ENCODE results near the gene PPP6R3. TPM values are rescaled to one million over a fixed set of nuclear protein-coding genes. Genes with fewer than 3 reads are reported as not detected.

Gene PPP6R3
- total RNA-seq, 1 donor from 2014 or later = 86.6 TPM

DNA sequence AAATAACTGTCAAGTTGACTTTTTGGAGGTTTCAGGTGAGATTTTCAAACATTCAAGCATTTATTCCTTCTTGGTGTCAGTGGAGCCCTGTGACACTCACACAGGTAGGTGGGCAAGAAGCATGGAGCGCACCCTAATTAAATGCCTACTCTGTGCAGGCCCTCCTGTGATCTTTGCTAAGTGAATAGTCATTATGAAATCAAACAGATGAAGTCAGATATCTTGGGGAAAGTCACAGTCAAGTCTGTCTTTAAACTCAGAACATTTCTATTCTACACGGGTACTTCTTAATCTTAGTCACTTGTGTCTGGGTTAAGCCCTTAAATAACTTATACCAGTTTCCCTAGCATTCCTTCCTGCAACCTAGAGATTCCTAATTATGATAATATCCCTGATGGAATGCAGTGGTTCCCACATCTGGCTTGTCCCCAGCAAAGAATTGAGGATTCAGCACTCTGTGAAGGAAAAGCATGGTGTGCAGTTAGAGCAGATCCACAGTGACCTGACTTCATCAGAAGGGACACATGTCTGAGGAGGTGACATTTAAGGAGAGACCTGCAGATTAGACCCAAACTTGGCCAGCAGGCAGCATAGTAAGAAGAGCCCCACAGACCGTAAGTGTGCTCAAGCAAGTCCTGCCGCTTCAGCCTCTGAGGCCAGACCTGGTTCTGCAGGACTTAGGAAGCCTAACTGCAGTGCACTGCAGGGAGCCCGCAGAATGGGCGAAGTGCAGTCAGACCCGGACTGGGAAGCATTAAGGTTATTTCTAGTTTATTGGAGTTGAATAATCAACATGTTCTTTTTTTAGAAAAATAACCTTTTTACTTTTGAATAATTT lies 138.5 kb downstream of the PPP6R3 start:
- no peak overlapping the region for H3K27ac Mint-ChIP-seq (ENCODE audit: unreplicated experiment)
- TF ChIP-seq, protein P1, sequence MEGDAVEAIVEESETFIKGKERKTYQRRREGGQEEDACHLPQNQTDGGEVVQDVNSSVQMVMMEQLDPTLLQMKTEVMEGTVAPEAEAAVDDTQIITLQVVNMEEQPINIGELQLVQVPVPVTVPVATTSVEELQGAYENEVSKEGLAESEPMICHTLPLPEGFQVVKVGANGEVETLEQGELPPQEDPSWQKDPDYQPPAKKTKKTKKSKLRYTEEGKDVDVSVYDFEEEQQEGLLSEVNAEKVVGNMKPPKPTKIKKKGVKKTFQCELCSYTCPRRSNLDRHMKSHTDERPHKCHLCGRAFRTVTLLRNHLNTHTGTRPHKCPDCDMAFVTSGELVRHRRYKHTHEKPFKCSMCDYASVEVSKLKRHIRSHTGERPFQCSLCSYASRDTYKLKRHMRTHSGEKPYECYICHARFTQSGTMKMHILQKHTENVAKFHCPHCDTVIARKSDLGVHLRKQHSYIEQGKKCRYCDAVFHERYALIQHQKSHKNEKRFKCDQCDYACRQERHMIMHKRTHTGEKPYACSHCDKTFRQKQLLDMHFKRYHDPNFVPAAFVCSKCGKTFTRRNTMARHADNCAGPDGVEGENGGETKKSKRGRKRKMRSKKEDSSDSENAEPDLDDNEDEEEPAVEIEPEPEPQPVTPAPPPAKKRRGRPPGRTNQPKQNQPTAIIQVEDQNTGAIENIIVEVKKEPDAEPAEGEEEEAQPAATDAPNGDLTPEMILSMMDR (IDR thresholded peaks at IDR 0.05) = no peak
- DNase-seq (ENCODE audit: extremely low spot score, unreplicated experiment) = no peak
- no peak overlapping the region for H3K4me3 Mint-ChIP-seq (ENCODE audit: unreplicated experiment)
- H3K27me3 Mint-ChIP-seq (ENCODE audit: unreplicated experiment) = no peaks in the 10 kb centered on the region
- peaks cover 4% of the 10 kb centered on the region for H3K4me1 Mint-ChIP-seq (ENCODE audit: unreplicated experiment)
- peaks cover 78% of the 10 kb centered on the region for H3K36me3 Mint-ChIP-seq (ENCODE audit: unreplicated experiment)
- no peaks in the 10 kb centered on the region for H3K9me3 Mint-ChIP-seq (ENCODE audit: unreplicated experiment)

GRCh38 chr11:68601147-68601546 lies 140.6 kb downstream of the PPP6R3 start:
- Mint-ChIP-seq H3K36me3 (ENCODE audit: unreplicated experiment) (peaks cover 83% of the 10 kb centered on the region), H3K4me3 (ENCODE audit: unreplicated experiment) (no peak overlapping the region), H3K9me3 (ENCODE audit: unreplicated experiment) (no peaks in the 10 kb centered on the region), H3K27ac (ENCODE audit: unreplicated experiment) (no peak overlapping the region), H3K27me3 (ENCODE audit: unreplicated experiment) (no peaks in the 10 kb centered on the region), H3K4me1 (ENCODE audit: unreplicated experiment) (peaks cover 4% of the 10 kb centered on the region)
- TF ChIP-seq, protein P1 (IDR thresholded peaks at IDR 0.05) = no peak
- no peak for DNase-seq (ENCODE audit: extremely low spot score, unreplicated experiment)

- H3K27ac Mint-ChIP-seq (ENCODE audit: unreplicated experiment) = peak overlapping the region; percentile 27
- no peaks in the 10 kb centered on the region for H3K9me3 Mint-ChIP-seq (ENCODE audit: unreplicated experiment)
- peaks cover 61% of the 10 kb centered on the region for H3K36me3 Mint-ChIP-seq (ENCODE audit: unreplicated experiment)
- H3K4me3 Mint-ChIP-seq (ENCODE audit: unreplicated experiment) = no peak overlapping the region
- no peaks in the 10 kb centered on the region for H3K27me3 Mint-ChIP-seq (ENCODE audit: unreplicated experiment)
- no peaks in the 10 kb centered on the region for H3K4me1 Mint-ChIP-seq (ENCODE audit: unreplicated experiment)
- DNase-seq (ENCODE audit: extremely low spot score, unreplicated experiment) = peak; percentile 80
- TF ChIP-seq, protein P1 (IDR thresholded peaks at IDR 0.05) = no peak
Observed at GRCh38 chr11:68609761-68610160, 149.2 kb downstream of the PPP6R3 start.

GRCh38 chr11:68610452-68611116 lies 150.0 kb downstream of the PPP6R3 start:
- TF ChIP-seq, protein P1 (IDR thresholded peaks at IDR 0.05) = peak; percentile 40
- H3K4me3 Mint-ChIP-seq (ENCODE audit: unreplicated experiment) = no peak overlapping the region
- H3K27ac Mint-ChIP-seq (ENCODE audit: unreplicated experiment) = peak overlapping the region; percentile 27
- peaks cover 61% of the 10 kb centered on the region for H3K36me3 Mint-ChIP-seq (ENCODE audit: unreplicated experiment)
- H3K4me1 Mint-ChIP-seq (ENCODE audit: unreplicated experiment) = no peaks in the 10 kb centered on the region
- peak; percentile 38 for DNase-seq (ENCODE audit: extremely low spot score, unreplicated experiment)
- H3K9me3 Mint-ChIP-seq (ENCODE audit: unreplicated experiment) = no peaks in the 10 kb centered on the region
- no peaks in the 10 kb centered on the region for H3K27me3 Mint-ChIP-seq (ENCODE audit: unreplicated experiment)

DNA sequence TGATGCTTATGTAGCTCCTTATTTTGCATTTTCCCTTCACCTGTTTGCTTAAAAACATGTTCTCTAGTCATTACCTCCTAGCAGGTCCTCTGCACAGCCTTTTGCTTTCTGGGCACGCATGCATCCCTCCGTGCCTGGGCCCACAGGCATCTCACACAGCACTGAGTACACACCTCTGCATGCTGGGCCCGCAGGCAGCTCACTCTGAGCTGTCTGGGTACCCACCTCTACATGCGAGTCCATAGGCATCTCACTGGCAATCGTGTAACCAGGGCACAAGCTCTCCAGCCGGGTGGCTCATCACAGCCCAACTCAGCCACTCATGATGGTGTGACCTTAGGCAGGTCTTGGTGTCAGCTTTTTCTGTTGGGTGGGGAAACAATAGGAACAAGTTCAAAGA lies 155.1 kb downstream of the PPP6R3 start:
- Mint-ChIP-seq H3K27me3 (ENCODE audit: unreplicated experiment) (no peaks in the 10 kb centered on the region), H3K4me1 (ENCODE audit: unreplicated experiment) (no peaks in the 10 kb centered on the region), H3K4me3 (ENCODE audit: unreplicated experiment) (no peak overlapping the region), H3K36me3 (ENCODE audit: unreplicated experiment) (peaks cover 51% of the 10 kb centered on the region), H3K9me3 (ENCODE audit: unreplicated experiment) (no peaks in the 10 kb centered on the region), H3K27ac (ENCODE audit: unreplicated experiment) (no peak overlapping the region)
- TF ChIP-seq, protein P1 (IDR thresholded peaks at IDR 0.05) = no peak
- no peak for DNase-seq (ENCODE audit: extremely low spot score, unreplicated experiment)
